T-cell (primary cell): ENCODE results near the gene AKAP13. TPM values are rescaled to one million over a fixed set of nuclear protein-coding genes. Genes with fewer than 3 reads are reported as not detected.

ENCODE experiments used
- ATAC-seq, 4 experiments: fragments of 200-7000 bp in 3 of 4; fragments of 150-1000 bp in 1 of 4; cut with Tn5 transposase; replicated peaks in 1 of 4; 1 replicate in 3 of 4; 2 replicates in 1 of 4; pipeline ENCODE4 v1.10.0; 2021; ENCODE audit warnings: moderate library complexity in 3 of 4, mild to moderate bottlenecking in 2 of 4, moderate number of reproducible peaks in 1 of 4
- CTCF ChIA-PET, 2 donors: fragments of 300-600 bp; sonication (Branson Sonifier 250); formaldehyde crosslinking; loops; one replicate each; lab custom pipeline; 2022; ENCODE audit warnings: antibody characterized with exemption in 2 of 2; lab: Charles Lee
- POLR2A ChIA-PET, 2 donors: fragments of 300-600 bp; sonication (Branson Sonifier 250); formaldehyde crosslinking; loops; one replicate each; lab custom pipeline; 2022; ENCODE audit warnings: antibody characterized with exemption in 2 of 2; lab: Charles Lee
- DNase-seq, 35 experiments: peaks; one replicate each; pipeline versions ENCODE4 v3.0.0 to v3.0.0-alpha.2; 2013 to 2023
- H3K27ac ChIP-seq: one replicate; pipeline ENCODE4 v1.5.1; 2013; ENCODE audit warnings: low read length
- H3K27me3 ChIP-seq, 2 experiments: replicated peaks in 1 of 2; 1 replicate in 1 of 2; 2 replicates in 1 of 2; pipeline versions ENCODE4 v1.6.1 to v1.7.0; 2013; ENCODE audit warnings: low read length in 1 of 2, mixed read lengths in 1 of 2; ENCODE audit not compliant: control insufficient read depth in 2 of 2, insufficient read depth in 2 of 2; ENCODE audit errors: extremely low read depth in 1 of 2
- H3K36me3 ChIP-seq, 2 donors: 1 replicate in 1 of 2; 2 replicates in 1 of 2; pipeline versions ENCODE4 v1.6.1 to v1.7.0; 2013; ENCODE audit warnings: low read length in 1 of 2; ENCODE audit not compliant: control insufficient read depth in 2 of 2, insufficient read depth in 1 of 2; ENCODE audit errors: extremely low read depth in 1 of 2
- H3K4me1 ChIP-seq, 2 experiments: 1 replicate in 1 of 2; 2 replicates in 1 of 2; pipeline versions ENCODE4 v1.6.1 to v1.7.0; 2013; ENCODE audit warnings: low read length in 2 of 2, mixed read lengths in 1 of 2; ENCODE audit not compliant: insufficient read depth in 2 of 2, control insufficient read depth in 1 of 2; ENCODE audit errors: extremely low read depth in 1 of 2
- H3K4me3 ChIP-seq, 2 donors: 1 replicate in 1 of 2; 2 replicates in 1 of 2; pipeline versions ENCODE4 v1.5.1 to v1.7.0; 2013; ENCODE audit warnings: mild to moderate bottlenecking in 2 of 2, low read length in 1 of 2, moderate library complexity in 1 of 2; ENCODE audit not compliant: control insufficient read depth in 1 of 2; ENCODE audit errors: extremely low read depth in 1 of 2
- H3K9me3 ChIP-seq: 2 replicates; pipeline ENCODE4 v1.7.0; 2013
- H3K27ac Mint-ChIP-seq, 2 donors: one replicate each; pipeline ENCODE4 v1.8.0; 2020 to 2021; ENCODE audit warnings: mild to moderate bottlenecking in 2 of 2, mixed read lengths in 2 of 2
- H3K27me3 Mint-ChIP-seq, 2 donors: one replicate each; pipeline ENCODE4 v1.8.0; 2021 to 2022; ENCODE audit warnings: mixed read lengths in 2 of 2
- H3K36me3 Mint-ChIP-seq: one replicate; pipeline ENCODE4 v1.8.0; 2021; ENCODE audit warnings: mixed read lengths
- H3K4me1 Mint-ChIP-seq, 3 donors: one replicate each; pipeline ENCODE4 v1.8.0; 2020 to 2022; ENCODE audit warnings: mixed read lengths in 3 of 3, mild to moderate bottlenecking in 1 of 3
- H3K4me3 Mint-ChIP-seq, 3 donors: one replicate each; pipeline ENCODE4 v1.8.0; 2020 to 2022; ENCODE audit warnings: mild to moderate bottlenecking in 3 of 3, mixed read lengths in 3 of 3, moderate library complexity in 3 of 3
- H3K9me3 Mint-ChIP-seq, 3 donors: one replicate each; pipeline ENCODE4 v1.8.0; 2020 to 2022; ENCODE audit warnings: mixed read lengths in 3 of 3
- WGBS: methylation state at CpG from one replicate; pipeline ENCODE4 v1.1.5; 2013; ENCODE audit warnings: missing lambda C conversion rate; ENCODE audit not compliant: insufficient coverage; 5-methylcytosine and 5-hydroxymethylcytosine counted together
- total RNA-seq, 35 experiments: library from RNA in 6 of 35; stranded (reverse) in 6 of 35; fragments of 120-200 nt in 1 of 35; gene quantifications; one replicate each; pipeline versions ENCODE4 v1.2.1 to v1.2.4 and lab custom pipeline; 2013 to 2026

AKAP13 gene
- total RNA-seq, 5 donors from 2014 or later (not counting 1 experiment from before 2014, with no cell fraction given), result 232 to 391 (median 281) TPM

- WGBS, result no CpG with 5 or more reads among the region's 11 CpGs
- ChIA-PET POLR2A (interaction anchor here (0.6 to 0.7 kb wide), 3 partner anchors 44 to 1116 kb away, joined by 3 to 7 read pairs (median 4); no protein-coding TSS in a partner anchor), CTCF (interaction anchor here in 1 of 2 donors (1.2 kb wide), 1 partner anchor 9 kb away, joined by 5 read pairs; no protein-coding TSS in a partner anchor)
- Histone ChIP-seq H3K27ac (no peak overlapping the region), H3K4me3 (no peak overlapping the region), H3K27me3 (no peaks in the 10 kb centered on the region), H3K9me3 (no peaks in the 10 kb centered on the region), H3K36me3 (peaks cover 26 to 88% of the 10 kb centered on the region in 2 donors), H3K4me1 (no peaks in the 10 kb centered on the region)
- Mint-ChIP-seq H3K4me3 (no peak overlapping the region), H3K27ac (peak overlapping the region in 1 of 2 donors; percentile 27), H3K36me3 (peaks cover 64% of the 10 kb centered on the region), H3K27me3 (no peaks in the 10 kb centered on the region), H3K9me3 (no peaks in the 10 kb centered on the region), H3K4me1 (peaks cover 0 to 2% (median 0%) of the 10 kb centered on the region in 3 donors)
- DNase-seq (no peak), ATAC-seq (no peak)
These were observed 361.3 kb downstream of the AKAP13 start for GRCh38 chr15:85741662-85742061.

- Mint-ChIP-seq H3K9me3 (no peaks in the 10 kb centered on the region), H3K27ac (peak overlapping the region; percentile 44 to 61), H3K36me3 (peaks cover 67% of the 10 kb centered on the region), H3K27me3 (no peaks in the 10 kb centered on the region), H3K4me3 (no peak overlapping the region), H3K4me1 (peaks cover 0 to 2% (median 0%) of the 10 kb centered on the region in 3 donors)
- no peaks in the 10 kb centered on the region for H3K9me3 ChIP-seq
- CTCF ChIA-PET, result interaction anchor here (0.5 to 1.2 kb wide), 2 partner anchors 9 to 13 kb away, joined by 3 to 5 read pairs; no protein-coding TSS in a partner anchor
- ATAC-seq (no peak), DNase-seq (no peak)
- H3K4me1 ChIP-seq, result no peaks in the 10 kb centered on the region
- no peaks in the 10 kb centered on the region for H3K27me3 ChIP-seq
- H3K36me3 ChIP-seq, result peaks cover 31 to 90% of the 10 kb centered on the region in 2 donors
- H3K27ac ChIP-seq, result no peak overlapping the region
- POLR2A ChIA-PET, result interaction anchor here (0.6 kb wide), 2 partner anchors 44 to 55 kb away, joined by 3 to 6 read pairs; no protein-coding TSS in a partner anchor
- whole genome bisulfite sequencing, result 81% methylated on average over 3 of the region's 8 CpGs
- H3K4me3 ChIP-seq, result no peak overlapping the region
These were observed 361.9 kb downstream of the AKAP13 start for GRCh38 chr15:85742186-85742821.

- CTCF ChIA-PET, result interaction anchor here in 1 of 2 donors (0.6 kb wide), 1 partner anchor 197 kb away, joined by 3 read pairs; no protein-coding TSS in a partner anchor
- no peak overlapping the region for H3K4me3 Mint-ChIP-seq
- Histone ChIP-seq H3K36me3 (peaks cover 31 to 91% of the 10 kb centered on the region in 2 donors), H3K4me3 (no peak overlapping the region), H3K27me3 (no peaks in the 10 kb centered on the region), H3K4me1 (no peaks in the 10 kb centered on the region), H3K27ac (no peak overlapping the region), H3K9me3 (no peaks in the 10 kb centered on the region)
- H3K36me3 Mint-ChIP-seq, result peaks cover 69% of the 10 kb centered on the region
- no peaks in the 10 kb centered on the region for H3K9me3 Mint-ChIP-seq
- POLR2A ChIA-PET, result no interaction called here
- no peak overlapping the region for H3K27ac Mint-ChIP-seq
- DNase-seq (no peak), ATAC-seq (no peak)
- no peaks in the 10 kb centered on the region for H3K27me3 Mint-ChIP-seq
- WGBS, result 94% methylated on average over 11 of the region's 14 CpGs
- H3K4me1 Mint-ChIP-seq, result peaks cover 0 to 2% (median 0%) of the 10 kb centered on the region in 3 donors
These were observed 363.1 kb downstream of the AKAP13 start for GRCh38 chr15:85743392-85744055.

- Mint-ChIP-seq H3K9me3 (no peaks in the 10 kb centered on the region), H3K4me1 (peaks cover 0 to 6% (median 4%) of the 10 kb centered on the region in 3 donors), H3K27me3 (no peaks in the 10 kb centered on the region), H3K4me3 (no peak overlapping the region), H3K36me3 (peaks cover 62% of the 10 kb centered on the region), H3K27ac (no peak overlapping the region)
- CTCF ChIA-PET, result no interaction called here
- ATAC-seq (no peak), DNase-seq (no peak)
- no peaks in the 10 kb centered on the region for H3K4me1 ChIP-seq
- POLR2A ChIA-PET, result no interaction called here
- peaks cover 31 to 91% of the 10 kb centered on the region in 2 donors for H3K36me3 ChIP-seq
- H3K4me3 ChIP-seq, result no peak overlapping the region
- no peaks in the 10 kb centered on the region for H3K9me3 ChIP-seq
- no peak overlapping the region for H3K27ac ChIP-seq
- 94% methylated on average over 5 of the region's 10 CpGs for WGBS
- no peaks in the 10 kb centered on the region for H3K27me3 ChIP-seq
These were observed 364.2 kb downstream of the AKAP13 start for GRCh38 chr15:85744579-85744978.

GRCh38 chr15:85745023-85745422, 364.6 kb downstream of the AKAP13 start:
- WGBS, result 100% methylated on average over 7 of the region's 12 CpGs
- ATAC-seq (no peak), DNase-seq (no peak)
- H3K4me1 Mint-ChIP-seq, result peaks cover 0 to 6% (median 4%) of the 10 kb centered on the region in 3 donors
- H3K36me3 Mint-ChIP-seq, result peaks cover 57% of the 10 kb centered on the region
- no peak overlapping the region for H3K27ac ChIP-seq
- H3K27me3 ChIP-seq, result no peaks in the 10 kb centered on the region
- H3K9me3 Mint-ChIP-seq, result no peaks in the 10 kb centered on the region
- H3K27me3 Mint-ChIP-seq, result no peaks in the 10 kb centered on the region
- H3K27ac Mint-ChIP-seq, result no peak overlapping the region
- H3K9me3 ChIP-seq, result no peaks in the 10 kb centered on the region
- ChIA-PET CTCF (no interaction called here), POLR2A (no interaction called here)
- no peak overlapping the region for H3K4me3 Mint-ChIP-seq
- no peak overlapping the region for H3K4me3 ChIP-seq
- H3K4me1 ChIP-seq, result no peaks in the 10 kb centered on the region
- H3K36me3 ChIP-seq, result peaks cover 30 to 86% of the 10 kb centered on the region in 2 donors

GRCh38 chr15:85745525-85746150, 365.2 kb downstream of the AKAP13 start:
- H3K36me3 ChIP-seq, result peaks cover 26 to 80% of the 10 kb centered on the region in 2 donors
- no peaks in the 10 kb centered on the region for H3K9me3 ChIP-seq
- no peak overlapping the region for H3K4me3 Mint-ChIP-seq
- H3K9me3 Mint-ChIP-seq, result no peaks in the 10 kb centered on the region
- WGBS, result 96% methylated on average over 10 of the region's 14 CpGs
- no peak overlapping the region for H3K27ac ChIP-seq
- POLR2A ChIA-PET, result interaction anchor here in 1 of 2 donors (0.6 to 0.7 kb wide), 3 partner anchors 14 to 146 kb away, joined by 3 read pairs; no protein-coding TSS in a partner anchor
- peaks cover 51% of the 10 kb centered on the region for H3K36me3 Mint-ChIP-seq
- no peaks in the 10 kb centered on the region for H3K27me3 ChIP-seq
- peak overlapping the region in 1 of 2 donors; percentile 8 for H3K27ac Mint-ChIP-seq
- no peaks in the 10 kb centered on the region for H3K4me1 ChIP-seq
- DNase-seq (no peak), ATAC-seq (no peak)
- peaks cover 3 to 7% (median 6%) of the 10 kb centered on the region in 3 donors for H3K4me1 Mint-ChIP-seq
- CTCF ChIA-PET, result no interaction called here
- H3K4me3 ChIP-seq, result no peak overlapping the region
- no peaks in the 10 kb centered on the region for H3K27me3 Mint-ChIP-seq
